ENCODE results near the gene RWDD4. TPM values are rescaled to one million over a fixed set of nuclear protein-coding genes. Genes with fewer than 3 reads are reported as not detected.

The RWDD4 gene
- total RNA-seq, 4 donors from 2014 or later: 34.6 to 65.2 (median 51.9) TPM

GRCh38 chr4:183659872-183660242 lies 872 bp upstream of the RWDD4 start:
- H3K4me3 ChIP-seq: peak overlapping the region; percentile 72 to 99 (median 76)

GRCh38 chr4:183658362-183659028 lies 490 bp downstream of the RWDD4 start:
- ATAC-seq (peak; percentile 46 to 53), DNase-seq (peak in 1 of 2 donors; percentile 17)
- in situ Hi-C loops (cut with MboI; ENCODE audit: low sequenced_read_pairs in 4 of 4) (loop anchor here in 2 of 4 donors (10.0 kb wide), 2 partner anchors 154 to 184 kb away; partner anchors contain the start of gene ING2 (in 1 of the 2)), intact Hi-C loops (cut with DNase I; ENCODE audit: low total_unique reads) (loop anchor here (1.0 to 5.0 kb wide), 5 partner anchors 70 to 329 kb away; partner anchors contain the start of gene CDKN2AIP)
- peaks cover 21 to 32% of the 10 kb centered on the region in 2 donors for H3K4me1 ChIP-seq
- H3K9me3 ChIP-seq: no peaks in the 10 kb centered on the region
- peak overlapping the region; percentile 72 to 99 (median 76) for H3K4me3 ChIP-seq
- TF ChIP-seq CTCF (IDR thresholded peaks at IDR 0.05 in 4 of 5, conservative IDR thresholded peaks at IDR 0.05 in 1 of 5): no peak
- TF ChIP-seq POLR2A (IDR thresholded peaks at IDR 0.05): no peak
- H3K27me3 ChIP-seq: no peaks in the 10 kb centered on the region
- peaks cover 0 to 24% of the 10 kb centered on the region in 2 donors for H3K36me3 ChIP-seq
- H3K27ac ChIP-seq: peak overlapping the region; percentile 82 to 96 (median 94)

More at GRCh38 chr4:183659872-183660242, 872 bp upstream of the RWDD4 start:
- Histone ChIP-seq H3K36me3 (peaks cover 0 to 13% of the 10 kb centered on the region in 2 donors), H3K9me3 (no peaks in the 10 kb centered on the region), H3K4me1 (peaks cover 21 to 32% of the 10 kb centered on the region in 2 donors), H3K27ac (peak overlapping the region; percentile 82 to 96 (median 94)), H3K27me3 (no peaks in the 10 kb centered on the region)
- in situ Hi-C loops (cut with MboI; ENCODE audit: low sequenced_read_pairs in 4 of 4): loop anchor here in 3 of 4 donors (10.0 kb wide), 2 partner anchors 155 to 185 kb away; partner anchors contain the start of gene ING2 (in 2 of the 3)
- intact Hi-C loops (cut with DNase I; ENCODE audit: low total_unique reads): loop anchor here (1.0 to 5.0 kb wide), 5 partner anchors 71 to 327 kb away; partner anchors contain the start of gene CDKN2AIP
- ATAC-seq (no peak), DNase-seq (no peak)
- TF ChIP-seq CTCF (IDR thresholded peaks at IDR 0.05 in 4 of 5, conservative IDR thresholded peaks at IDR 0.05 in 1 of 5): no peak
- no peak for TF ChIP-seq POLR2A (IDR thresholded peaks at IDR 0.05)

- peaks cover 21 to 32% of the 10 kb centered on the region in 2 donors for H3K4me1 ChIP-seq
- ATAC-seq (no peak), DNase-seq (no peak)
- H3K4me3 ChIP-seq: peak overlapping the region in 2 of 4 donors; percentile 72 to 73
- H3K9me3 ChIP-seq: no peaks in the 10 kb centered on the region
- peak overlapping the region; percentile 82 to 96 (median 94) for H3K27ac ChIP-seq
- no peaks in the 10 kb centered on the region for H3K27me3 ChIP-seq
- in situ Hi-C loops (cut with MboI; ENCODE audit: low sequenced_read_pairs in 4 of 4): loop anchor here in 2 of 4 donors (10.0 kb wide), 2 partner anchors 153 to 183 kb away; partner anchors contain the start of gene ING2 (in 1 of the 2)
- intact Hi-C loops (cut with DNase I; ENCODE audit: low total_unique reads): loop anchor here (5.0 kb wide), 2 partner anchors 185 to 330 kb away; no protein-coding TSS in a partner anchor
- peaks cover 0 to 34% of the 10 kb centered on the region in 2 donors for H3K36me3 ChIP-seq
- no peak for TF ChIP-seq CTCF (IDR thresholded peaks at IDR 0.05 in 4 of 5, conservative IDR thresholded peaks at IDR 0.05 in 1 of 5)
Observed at GRCh38 chr4:183657564-183657963, 1.4 kb downstream of the RWDD4 start.

- Histone ChIP-seq H3K9me3 (no peaks in the 10 kb centered on the region), H3K4me1 (no peaks in the 10 kb centered on the region), H3K36me3 (peaks cover 0 to 68% of the 10 kb centered on the region in 2 donors), H3K27me3 (no peaks in the 10 kb centered on the region), H3K27ac (no peak overlapping the region), H3K4me3 (no peak overlapping the region)
- TF ChIP-seq CTCF (IDR thresholded peaks at IDR 0.05 in 4 of 5, conservative IDR thresholded peaks at IDR 0.05 in 1 of 5): no peak
- TF ChIP-seq POLR2A (IDR thresholded peaks at IDR 0.05): no peak
- DNase-seq: no peak
- ATAC-seq: no peak
- in situ Hi-C loops (cut with MboI; ENCODE audit: low sequenced_read_pairs in 4 of 4) (loop anchor here in 1 of 4 donors (5.0 kb wide), 1 partner anchor 173 kb away; no protein-coding TSS in a partner anchor), intact Hi-C loops (cut with DNase I; ENCODE audit: low total_unique reads) (no loop called here)
Observed at GRCh38 chr4:183645326-183645725, 13.7 kb downstream of the RWDD4 start.

Measured in gastrocnemius medialis (tissue), 4 donors.